HG02642 (cell line): ENCODE results near the gene CDH15.
"Not testable (repeated sequence)": the region's sequence is repeated elsewhere in the genome, so short reads cannot be mapped to it uniquely, and the experiment has no call there.

Experiments used
- ATAC-seq: cut with Tn5 transposase; IDR thresholded peaks from one replicate; pipeline ENCODE4 v1.9.1; 2021; ENCODE audit warnings: mild to moderate bottlenecking; ENCODE audit not compliant: unreplicated experiment, poor library complexity

CDH15 gene

GRCh38 chr16:89217388-89218191 is 46.0 kb downstream of the CDH15 start, which contains the start of gene ZNF778:
Gene ZNF778, plus strand, starts transcription at chr16:89217703. Its CDS starts 3,425 bp downstream, at chr16:89221128.
- ATAC-seq, result peak; percentile 88

- no peak for ATAC-seq
Measured at GRCh38 chr16:89219365-89219764, 47.8 kb downstream of the CDH15 start.

- ATAC-seq, result no peak
Measured at GRCh38 chr16:89221604-89222003, 50.1 kb downstream of the CDH15 start.

GRCh38 chr16:89222931-89223330 is 51.4 kb downstream of the CDH15 start:
- ATAC-seq, result no peak

GRCh38 chr16:89224665-89225064 is 53.1 kb downstream of the CDH15 start:
- no peak for ATAC-seq

GRCh38 chr16:89230255-89230654 is 58.7 kb downstream of the CDH15 start:
- ATAC-seq, result no peak

GRCh38 chr16:89232107-89232506 is 60.6 kb downstream of the CDH15 start:
- no peak for ATAC-seq

- ATAC-seq, result no peak
Measured at GRCh38 chr16:89233678-89234490, 62.3 kb downstream of the CDH15 start.

GRCh38 chr16:89237733-89238132 is 66.2 kb downstream of the CDH15 start:
- ATAC-seq, result no peak

GRCh38 chr16:89241187-89242007 is 69.8 kb downstream of the CDH15 start:
- peak; percentile 64 for ATAC-seq

- no peak for ATAC-seq
Measured at GRCh38 chr16:89242795-89243200, 71.2 kb downstream of the CDH15 start.

- no peak for ATAC-seq
Measured at GRCh38 chr16:89243664-89244063, 72.1 kb downstream of the CDH15 start.

- not testable (repeated sequence) for ATAC-seq
Measured at GRCh38 chr16:89244264-89244663, 72.7 kb downstream of the CDH15 start.

GRCh38 chr16:89244754-89245153 is 73.2 kb downstream of the CDH15 start:
- no peak for ATAC-seq
